ENCODE measurements around the gene IMMP2L.

The IMMP2L gene

GRCh38 chr7:110681941-110682340 is 880.4 kb downstream of the IMMP2L start:
- Histone ChIP-seq H3K4me3 (ENCODE audit: severe bottlenecking) (no peak overlapping the region), H3K36me3 (ENCODE audit: low read depth) (no peaks in the 10 kb centered on the region), H3K27ac (ENCODE audit: poor library complexity, severe bottlenecking) (no peak overlapping the region), H3K27me3 (ENCODE audit: insufficient read depth, poor library complexity, severe bottlenecking) (no peaks in the 10 kb centered on the region), H3K9me3 (ENCODE audit: severe bottlenecking) (no peaks in the 10 kb centered on the region), H3K4me1 (ENCODE audit: insufficient read depth, poor library complexity, severe bottlenecking) (no peaks in the 10 kb centered on the region)
- no peak for DNase-seq (ENCODE audit: low spot score)
- no peak for ATAC-seq (ENCODE audit: low read depth)
- no peak for TF ChIP-seq CTCF (IDR thresholded peaks at IDR 0.05; ENCODE audit: poor library complexity, severe bottlenecking)

GRCh38 chr7:110677405-110677804 is 884.9 kb downstream of the IMMP2L start:
- no peak for TF ChIP-seq CTCF (IDR thresholded peaks at IDR 0.05; ENCODE audit: poor library complexity, severe bottlenecking)
- no peak for ATAC-seq (ENCODE audit: low read depth)
- H3K27me3 ChIP-seq (ENCODE audit: insufficient read depth, poor library complexity, severe bottlenecking), result no peaks in the 10 kb centered on the region
- H3K4me3 ChIP-seq (ENCODE audit: severe bottlenecking), result no peak overlapping the region
- no peak overlapping the region for H3K27ac ChIP-seq (ENCODE audit: poor library complexity, severe bottlenecking)
- H3K36me3 ChIP-seq (ENCODE audit: low read depth), result no peaks in the 10 kb centered on the region
- DNase-seq (ENCODE audit: low spot score), result no peak
- no peaks in the 10 kb centered on the region for H3K9me3 ChIP-seq (ENCODE audit: severe bottlenecking)
- no peaks in the 10 kb centered on the region for H3K4me1 ChIP-seq (ENCODE audit: insufficient read depth, poor library complexity, severe bottlenecking)

GRCh38 chr7:110676785-110677184 is 885.5 kb downstream of the IMMP2L start:
- H3K36me3 ChIP-seq (ENCODE audit: low read depth), result no peaks in the 10 kb centered on the region
- no peak overlapping the region for H3K4me3 ChIP-seq (ENCODE audit: severe bottlenecking)
- no peak for TF ChIP-seq CTCF (IDR thresholded peaks at IDR 0.05; ENCODE audit: poor library complexity, severe bottlenecking)
- no peaks in the 10 kb centered on the region for H3K4me1 ChIP-seq (ENCODE audit: insufficient read depth, poor library complexity, severe bottlenecking)
- no peaks in the 10 kb centered on the region for H3K9me3 ChIP-seq (ENCODE audit: severe bottlenecking)
- H3K27me3 ChIP-seq (ENCODE audit: insufficient read depth, poor library complexity, severe bottlenecking), result no peaks in the 10 kb centered on the region
- H3K27ac ChIP-seq (ENCODE audit: poor library complexity, severe bottlenecking), result no peak overlapping the region
- ATAC-seq (ENCODE audit: low read depth), result no peak
- DNase-seq (ENCODE audit: low spot score), result no peak

- DNase-seq (ENCODE audit: low spot score) (no peak), ATAC-seq (ENCODE audit: low read depth) (no peak)
These were observed 886.7 kb downstream of the IMMP2L start for GRCh38 chr7:110675383-110676103.

More at GRCh38 chr7:110675383-110676103, 886.7 kb downstream of the IMMP2L start:
- TF ChIP-seq CTCF (IDR thresholded peaks at IDR 0.05; ENCODE audit: poor library complexity, severe bottlenecking), result no peak
- no peaks in the 10 kb centered on the region for H3K27me3 ChIP-seq (ENCODE audit: insufficient read depth, poor library complexity, severe bottlenecking)
- no peak overlapping the region for H3K4me3 ChIP-seq (ENCODE audit: severe bottlenecking)
- H3K9me3 ChIP-seq (ENCODE audit: severe bottlenecking), result no peaks in the 10 kb centered on the region
- no peaks in the 10 kb centered on the region for H3K4me1 ChIP-seq (ENCODE audit: insufficient read depth, poor library complexity, severe bottlenecking)
- no peaks in the 10 kb centered on the region for H3K36me3 ChIP-seq (ENCODE audit: low read depth)
- no peak overlapping the region for H3K27ac ChIP-seq (ENCODE audit: poor library complexity, severe bottlenecking)

Data from RWPE2 (cell line).